HG02763 (cell line): ENCODE measurements around the gene SNCB.
"Not testable (repeated sequence)": the region's sequence is repeated elsewhere in the genome, so short reads cannot be mapped to it uniquely, and the experiment has no call there.

ENCODE experiments used
- ATAC-seq: cut with Tn5 transposase; IDR thresholded peaks from one replicate; pipeline ENCODE4 v1.9.1; 2021; ENCODE audit warnings: mild to moderate bottlenecking, moderate library complexity; ENCODE audit not compliant: unreplicated experiment

The SNCB gene

DNA sequence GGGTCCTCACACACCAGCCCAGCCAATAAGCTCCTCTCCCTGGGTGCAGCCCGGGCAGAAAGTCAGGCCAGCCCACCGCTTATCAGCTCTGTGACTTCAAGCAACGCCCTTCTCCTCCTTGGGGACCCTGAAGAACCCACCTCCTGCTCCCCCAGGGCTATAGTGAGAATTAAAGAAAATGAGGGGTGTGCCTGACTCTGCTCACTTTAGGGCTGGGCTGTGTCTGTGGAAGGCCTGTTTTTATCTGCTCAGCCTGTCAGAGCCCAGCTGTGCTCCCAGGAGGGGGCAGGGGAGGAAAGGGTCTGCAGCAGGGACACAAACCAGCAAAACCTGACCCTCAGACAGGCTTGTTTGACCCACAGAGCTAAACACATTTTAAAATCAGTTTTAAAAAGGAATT is 24.3 kb downstream of the SNCB start:
- ATAC-seq: no peak

- no peak for ATAC-seq
Observed at GRCh38 chr5:176603091-176603490, 27.2 kb downstream of the SNCB start.

DNA sequence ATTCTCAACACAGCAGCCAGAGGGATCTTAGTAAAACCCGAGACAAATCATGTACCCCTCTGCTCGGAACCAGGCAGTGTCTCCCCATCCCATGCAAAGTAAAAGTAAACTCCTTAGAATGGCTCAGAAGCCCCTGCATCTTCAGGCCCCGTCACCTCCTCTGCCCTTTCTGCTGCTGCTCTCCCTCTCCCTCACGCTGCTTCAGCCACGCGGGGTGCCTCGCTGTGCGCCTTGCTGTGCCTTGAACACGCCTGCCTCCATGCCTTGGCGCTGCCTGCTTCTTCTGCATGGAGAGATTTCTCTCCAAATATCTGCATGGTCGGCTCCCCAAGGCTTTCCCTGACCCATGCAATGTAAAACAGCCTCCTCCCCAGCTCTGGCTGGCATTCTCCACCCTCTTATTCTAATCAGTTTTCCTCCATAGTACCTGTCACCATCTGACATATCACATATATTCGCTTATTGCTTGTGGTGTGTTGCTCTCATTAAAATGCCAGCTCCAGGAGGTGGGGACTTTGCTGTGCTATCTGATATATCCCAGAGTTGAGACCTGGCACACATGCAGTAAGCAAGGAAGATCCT is 28.3 kb downstream of the SNCB start:
- no peak for ATAC-seq

GRCh38 chr5:176599749-176600430 is 30.4 kb downstream of the SNCB start:
- ATAC-seq: not testable (repeated sequence)

DNA sequence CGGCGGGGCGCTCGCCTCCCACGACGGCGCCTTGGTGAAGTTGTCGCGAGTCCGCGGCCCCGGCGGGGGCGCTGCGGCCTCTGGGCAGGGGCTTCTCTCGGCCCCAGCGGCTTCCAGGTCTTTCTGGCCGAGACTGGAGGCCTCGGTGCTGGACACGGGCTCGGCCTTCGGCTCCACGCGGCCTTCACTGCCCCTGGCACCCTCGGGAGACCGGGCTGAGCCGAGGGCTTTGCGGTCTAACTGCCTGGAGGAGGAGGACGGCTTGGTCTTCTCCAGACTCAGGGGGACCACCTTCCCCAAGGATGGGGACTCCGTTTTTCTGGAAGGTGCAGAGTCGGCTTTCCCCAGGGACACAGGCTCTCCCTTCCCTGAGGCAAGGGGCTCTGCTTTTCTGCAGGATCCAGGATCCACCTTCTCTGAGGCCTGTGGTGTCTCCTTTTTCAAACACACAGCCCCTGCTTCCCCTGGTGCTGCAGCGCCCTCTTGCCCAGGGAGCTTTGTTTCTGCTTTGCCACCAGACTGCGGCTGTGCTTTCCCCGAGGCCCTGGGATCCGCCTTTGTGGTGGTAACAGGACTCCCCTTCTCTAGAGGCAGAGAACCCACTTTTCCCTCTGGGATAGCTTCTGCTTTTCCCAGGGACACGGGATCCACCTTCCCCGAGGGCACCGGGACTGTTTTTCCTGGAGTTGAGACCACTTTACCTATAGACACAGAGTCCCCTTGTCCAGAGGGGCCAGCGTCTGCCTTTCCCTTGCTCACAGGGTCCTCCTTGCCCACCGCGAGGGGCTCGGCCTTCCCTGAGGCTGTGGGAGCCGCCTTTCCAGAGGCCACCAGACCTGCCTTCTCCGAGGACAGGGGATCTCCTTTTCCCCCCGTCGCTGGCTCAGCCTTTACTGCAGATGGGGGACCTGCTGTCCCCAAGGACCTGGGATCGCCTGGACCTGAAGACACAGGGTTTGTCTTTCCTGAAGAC is 32.6 kb downstream of the SNCB start:
- ATAC-seq: no peak

DNA sequence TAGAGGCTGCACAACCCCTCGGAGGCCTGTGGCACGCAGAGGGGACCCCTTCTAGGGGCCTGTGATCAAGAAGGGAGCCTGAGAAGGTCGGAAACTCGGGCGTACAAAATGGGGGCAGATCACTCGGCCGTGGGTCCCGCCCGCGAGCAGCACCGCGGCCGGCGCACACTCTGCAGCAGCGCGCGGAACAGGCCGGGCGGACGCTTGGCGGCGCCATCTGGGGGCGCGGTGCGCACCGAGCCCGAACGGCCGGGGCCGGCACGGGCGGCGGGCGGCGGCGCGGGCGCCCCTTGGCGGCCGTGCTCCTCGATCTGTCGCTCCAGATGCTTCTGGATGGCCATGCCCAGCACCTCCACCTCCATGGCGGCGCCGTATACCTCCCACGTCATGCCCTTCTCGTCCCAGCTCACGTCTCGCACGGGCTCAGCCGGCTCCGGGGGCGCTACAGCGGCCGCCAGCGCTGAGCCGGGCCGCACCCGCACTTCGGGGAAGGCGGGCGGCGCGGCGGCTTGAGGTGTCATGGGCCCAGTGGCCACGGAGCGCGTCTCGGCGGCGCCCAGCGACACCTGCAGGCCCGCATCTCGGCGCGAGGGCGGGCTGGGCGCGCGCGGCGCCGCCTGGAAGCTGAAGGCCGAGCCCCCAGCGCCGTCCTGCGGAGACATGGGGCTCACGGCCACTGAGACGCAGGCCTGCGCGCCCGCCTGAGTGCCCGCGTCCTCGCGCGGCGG is 33.5 kb downstream of the SNCB start:
- no peak for ATAC-seq

GRCh38 chr5:176596069-176596644 is 34.2 kb downstream of the SNCB start:
- no peak for ATAC-seq

DNA sequence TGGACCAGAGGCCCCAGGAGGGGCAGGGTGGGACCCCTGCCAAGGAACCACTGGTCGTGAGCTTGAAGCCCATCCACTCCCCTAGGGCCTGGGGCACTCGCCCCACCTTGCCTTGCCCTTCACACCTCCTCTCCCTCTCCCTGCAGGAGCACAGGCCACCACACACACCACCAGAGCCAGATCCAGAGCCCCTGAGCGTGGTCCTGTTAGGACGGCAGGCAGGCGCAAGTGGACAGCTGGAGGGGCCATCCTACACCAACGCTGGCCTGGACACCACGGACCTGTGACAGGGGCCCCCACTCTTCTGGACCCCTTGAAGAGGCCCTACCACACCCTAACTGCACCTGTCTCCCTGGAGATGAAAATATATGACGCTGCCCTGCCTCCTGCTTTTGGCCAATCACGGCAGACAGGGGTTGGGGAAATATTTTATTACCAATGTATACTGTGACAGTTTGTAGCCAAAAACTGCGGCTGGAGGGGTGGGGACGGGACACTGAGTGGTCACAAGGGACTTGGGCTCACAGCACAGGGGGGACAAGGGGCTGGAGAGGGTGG is 34.9 kb downstream of the SNCB start:
- ATAC-seq: no peak

DNA sequence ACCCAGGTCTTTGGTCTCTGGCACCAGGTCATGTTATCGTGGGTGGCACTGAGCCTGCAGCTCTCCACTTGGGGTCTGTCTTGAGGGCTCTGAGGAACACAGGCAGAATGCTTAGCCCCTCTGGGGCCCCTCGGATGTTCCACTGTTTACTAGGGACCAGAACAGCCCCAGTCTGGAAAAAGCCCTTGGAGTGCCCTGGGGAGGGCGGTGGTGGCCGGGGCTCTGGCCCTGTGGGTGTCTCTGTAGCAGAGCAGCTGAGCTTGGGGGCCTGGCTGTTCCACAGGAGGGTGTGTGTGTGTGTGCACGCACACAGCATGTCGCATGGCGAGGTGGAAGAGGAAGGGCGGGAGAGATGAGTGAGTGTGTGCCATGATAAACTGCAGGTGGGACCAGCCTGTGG is 35.8 kb downstream of the SNCB start:
- ATAC-seq: no peak

- ATAC-seq: no peak
Observed at GRCh38 chr5:176593273-176593869, 37.0 kb downstream of the SNCB start.

DNA sequence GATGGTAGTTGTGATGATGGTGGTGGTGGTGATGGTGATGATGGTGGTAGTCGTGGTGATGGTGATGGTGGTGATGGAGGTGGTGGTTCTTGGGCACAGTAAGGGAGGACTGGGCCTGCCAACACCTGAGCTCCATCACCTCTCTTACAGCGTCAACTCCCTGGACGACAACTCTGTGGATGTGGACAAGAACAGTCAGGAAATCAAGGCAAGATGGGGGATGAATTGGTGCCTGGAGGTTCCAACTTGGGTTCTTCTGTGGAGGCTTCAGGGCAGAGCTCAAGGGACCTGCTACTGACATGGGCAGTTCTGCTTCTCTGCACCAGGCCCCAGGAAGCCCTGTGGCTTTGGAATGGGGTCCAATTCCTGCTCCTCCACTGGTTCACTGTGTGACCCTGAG is 37.8 kb downstream of the SNCB start:
- no peak for ATAC-seq

DNA sequence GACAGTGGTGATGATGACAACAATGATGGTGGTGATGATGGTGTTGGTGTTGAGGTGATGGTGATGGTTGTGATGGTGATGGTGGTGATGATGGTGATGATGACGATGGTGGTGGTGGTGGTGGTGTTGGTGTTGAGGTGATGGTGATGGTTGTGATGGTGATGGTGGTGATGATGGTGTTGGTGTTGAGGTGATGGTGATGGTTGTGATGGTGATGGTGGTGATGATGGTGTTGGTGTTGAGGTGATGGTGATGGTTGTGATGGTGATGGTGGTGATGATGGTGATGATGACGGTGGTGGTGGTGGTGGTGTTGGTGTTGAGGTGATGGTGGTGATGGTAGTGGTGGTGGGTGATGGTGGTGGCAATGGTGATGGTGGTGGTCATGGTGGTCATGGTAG is 38.7 kb downstream of the SNCB start:
- ATAC-seq: not testable (repeated sequence)

DNA sequence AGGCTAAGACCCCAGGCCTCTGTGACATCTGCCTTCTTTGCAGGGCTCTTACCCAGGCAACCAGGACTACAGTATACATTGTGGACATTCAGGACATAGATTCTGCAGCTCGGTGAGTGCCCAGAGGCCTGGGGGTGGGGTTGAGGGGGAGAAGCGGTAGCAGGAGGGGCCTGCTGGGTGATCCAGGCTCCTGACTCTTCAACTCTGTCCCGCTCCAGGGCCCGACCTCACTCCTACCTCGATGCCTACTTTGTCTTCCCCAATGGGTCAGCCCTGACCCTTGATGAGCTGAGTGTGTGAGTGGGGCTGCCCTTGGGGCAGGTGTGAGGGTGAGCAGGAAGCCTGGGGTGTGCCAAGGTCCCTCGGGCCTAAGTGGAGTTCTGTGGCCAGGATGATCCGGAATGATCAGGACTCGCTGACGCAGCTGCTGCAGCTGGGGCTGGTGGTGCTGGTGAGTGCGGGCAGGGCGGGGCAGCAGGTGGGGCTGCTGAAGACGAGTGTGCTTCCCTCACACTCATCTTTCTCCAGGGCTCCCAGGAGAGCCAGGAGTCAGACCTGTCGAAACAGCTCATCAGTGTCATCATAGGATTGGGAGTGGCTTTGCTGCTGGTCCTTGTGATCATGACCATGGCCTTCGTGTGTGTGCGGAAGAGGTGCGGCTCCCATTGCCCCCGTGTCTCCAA is 40.2 kb downstream of the SNCB start:
- ATAC-seq: no peak

GRCh38 chr5:176589039-176589769 is 41.1 kb downstream of the SNCB start:
- no peak for ATAC-seq

DNA sequence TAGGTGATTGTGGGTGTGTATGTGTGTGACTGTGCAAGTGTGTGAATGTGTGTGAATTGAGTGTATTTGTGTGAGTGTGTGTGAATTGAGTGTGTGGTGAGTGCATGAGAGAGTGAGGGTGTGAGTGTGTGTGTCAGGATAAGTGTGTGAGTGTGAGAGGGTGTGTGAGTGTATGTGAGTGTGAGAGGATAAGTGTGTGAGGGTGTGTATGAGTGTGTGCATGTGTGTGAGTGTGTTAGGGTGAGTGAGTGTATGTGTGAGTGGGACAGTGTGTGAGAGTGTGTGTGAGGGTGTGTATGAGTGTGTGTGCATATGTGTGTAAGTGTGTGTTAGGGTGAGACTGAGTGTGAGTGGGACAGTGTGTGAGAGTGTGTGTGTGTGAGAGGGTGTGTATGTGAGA is 42.0 kb downstream of the SNCB start:
- no peak for ATAC-seq

- ATAC-seq: no peak
Observed at GRCh38 chr5:176587398-176587797, 42.9 kb downstream of the SNCB start.

- no peak for ATAC-seq
Observed at GRCh38 chr5:176583076-176583475, 47.3 kb downstream of the SNCB start.

- no peak for ATAC-seq
Observed at GRCh38 chr5:176581361-176581760, 49.0 kb downstream of the SNCB start.

GRCh38 chr5:176579323-176579722 is 51.0 kb downstream of the SNCB start:
- no peak for ATAC-seq
